GM12892 (cell line): Measurements from ENCODE around the gene CYLC2.

Experiments used
- DNase-seq: peaks from one replicate; pipeline ENCODE4 v3.0.0; 2011; ENCODE audit not compliant: insufficient read length
- FAIRE-seq: peaks from 2 replicates; lab custom pipeline; 2011; peaks lifted over from hg19 to GRCh38; lab: Jason Lieb, UNC
- POLR2A ChIP-seq: IDR thresholded peaks from 2 replicates; pipeline ENCODE4 v1.6.1; 2011; ENCODE audit warnings: low read depth, low read length, control low read depth
- POLR2AphosphoS5 ChIP-seq: IDR thresholded peaks from 2 replicates; pipeline ENCODE4 v1.6.1; 2011; ENCODE audit warnings: low read depth, low read length, control low read depth
- TAF1 ChIP-seq: IDR thresholded peaks from 2 replicates; pipeline ENCODE4 v1.6.1; 2011; ENCODE audit warnings: low read depth, mild to moderate bottlenecking, control low read depth, low read length, borderline replicate concordance

CYLC2 gene

GRCh38 chr9:103037508-103038477, 42.7 kb downstream of the CYLC2 start:
- TF ChIP-seq POLR2A (no peak), TAF1 (no peak), POLR2AphosphoS5 (no peak)
- no peak for FAIRE-seq
- no peak for DNase-seq

- FAIRE-seq, result no peak
- no peak for DNase-seq
- TF ChIP-seq POLR2A (no peak), TAF1 (no peak), POLR2AphosphoS5 (no peak)
These were observed 46.8 kb downstream of the CYLC2 start for GRCh38 chr9:103041961-103042360.
